Stimulated activated CD4-positive, alpha-beta T cell treated with anti-CD3 and anti-CD28 coated beads, TNF-alpha, amount 100 ng/mL, for 48 hours (primary cell): ENCODE results near the gene SH3BP5L.
"Not testable (repeated sequence)": the region's sequence is repeated elsewhere in the genome, so short reads cannot be mapped to it uniquely, and the experiment has no call there.

Experiments used
- DNase-seq, 3 donors: peaks; one replicate each; pipeline ENCODE4 v3.0.0-alpha.2; 2020; ENCODE audit warnings: low read depth in 3 of 3

The SH3BP5L gene

GRCh38 chr1:248851390-248851789, 25.7 kb upstream of the SH3BP5L start:
- no peak for DNase-seq

GRCh38 chr1:248850536-248851251, 25.0 kb upstream of the SH3BP5L start:
- DNase-seq = no peak

GRCh38 chr1:248850124-248850523, 24.4 kb upstream of the SH3BP5L start:
- no peak for DNase-seq

- DNase-seq = no peak
Observed at GRCh38 chr1:248849637-248850036, 23.9 kb upstream of the SH3BP5L start.

- no peak for DNase-seq
Observed at GRCh38 chr1:248849152-248849551, 23.4 kb upstream of the SH3BP5L start.

GRCh38 chr1:248848602-248849001, 22.9 kb upstream of the SH3BP5L start:
- DNase-seq = no peak

GRCh38 chr1:248847956-248848561, 22.3 kb upstream of the SH3BP5L start:
- DNase-seq = no peak

- no peak for DNase-seq
Observed at GRCh38 chr1:248847181-248847955, 21.7 kb upstream of the SH3BP5L start.

- no peak for DNase-seq
Observed at GRCh38 chr1:248844526-248844925, 18.8 kb upstream of the SH3BP5L start.

GRCh38 chr1:248843687-248844086, 18.0 kb upstream of the SH3BP5L start:
- no peak for DNase-seq

GRCh38 chr1:248842781-248843331, 17.1 kb upstream of the SH3BP5L start:
- DNase-seq = no peak

GRCh38 chr1:248841702-248842395, 16.1 kb upstream of the SH3BP5L start:
- DNase-seq = no peak

GRCh38 chr1:248840946-248841345, 15.2 kb upstream of the SH3BP5L start:
- no peak for DNase-seq

GRCh38 chr1:248839168-248839555, 13.4 kb upstream of the SH3BP5L start:
- DNase-seq = no peak

- DNase-seq = peak; percentile 61 to 73 (median 73)
Observed at GRCh38 chr1:248838357-248839167, 12.8 kb upstream of the SH3BP5L start.

- DNase-seq = peak; percentile 88 to 89 (median 89)
Observed at GRCh38 chr1:248837781-248838356, 12.2 kb upstream of the SH3BP5L start, which contains the start of gene ZNF672. TSS of gene ZNF672 (plus strand) at chr1:248838224. CDS start at chr1:248847275, 9,051 bp downstream.

- DNase-seq = no peak
Observed at GRCh38 chr1:248837045-248837780, 11.5 kb upstream of the SH3BP5L start.

GRCh38 chr1:248834343-248834940, 8.7 kb upstream of the SH3BP5L start:
- no peak for DNase-seq

GRCh38 chr1:248831842-248832241, 6.1 kb upstream of the SH3BP5L start:
- DNase-seq = no peak

GRCh38 chr1:248830718-248831017, 5.0 kb upstream of the SH3BP5L start:
- DNase-seq = not testable (repeated sequence)
